Left lobe of liver (tissue), 2 donors: ENCODE results near the gene NTSR1. TPM values are rescaled to one million over a fixed set of nuclear protein-coding genes. Genes with fewer than 3 reads are reported as not detected.

Source experiments
- ATAC-seq: fragments of 200-7000 bp; cut with Tn5 transposase; one replicate; pipeline ENCODE4 v1.9.1; 2020; ENCODE audit warnings: mild to moderate bottlenecking, moderate library complexity
- DNase-seq: peaks from one replicate; pipeline ENCODE4 v3.0.0-alpha.2; 2020; ENCODE audit warnings: low spot score
- total RNA-seq: library from RNA; stranded (reverse); gene quantifications from one replicate; pipeline ENCODE4 v1.2.1, GENCODE V29; 2021
- donor health status: DM: no; HTN: no; CAD: no; lungs with moderate emphysema.
- donor health status: DM: no; HTN: yes; CAD: no.

Gene NTSR1
- total RNA-seq, 1 donor from 2014 or later = 0.10 TPM

- DNase-seq (no peak), ATAC-seq (no peak)
Observed at GRCh38 chr20:62768234-62768546, 59.6 kb downstream of the NTSR1 start.

DNA sequence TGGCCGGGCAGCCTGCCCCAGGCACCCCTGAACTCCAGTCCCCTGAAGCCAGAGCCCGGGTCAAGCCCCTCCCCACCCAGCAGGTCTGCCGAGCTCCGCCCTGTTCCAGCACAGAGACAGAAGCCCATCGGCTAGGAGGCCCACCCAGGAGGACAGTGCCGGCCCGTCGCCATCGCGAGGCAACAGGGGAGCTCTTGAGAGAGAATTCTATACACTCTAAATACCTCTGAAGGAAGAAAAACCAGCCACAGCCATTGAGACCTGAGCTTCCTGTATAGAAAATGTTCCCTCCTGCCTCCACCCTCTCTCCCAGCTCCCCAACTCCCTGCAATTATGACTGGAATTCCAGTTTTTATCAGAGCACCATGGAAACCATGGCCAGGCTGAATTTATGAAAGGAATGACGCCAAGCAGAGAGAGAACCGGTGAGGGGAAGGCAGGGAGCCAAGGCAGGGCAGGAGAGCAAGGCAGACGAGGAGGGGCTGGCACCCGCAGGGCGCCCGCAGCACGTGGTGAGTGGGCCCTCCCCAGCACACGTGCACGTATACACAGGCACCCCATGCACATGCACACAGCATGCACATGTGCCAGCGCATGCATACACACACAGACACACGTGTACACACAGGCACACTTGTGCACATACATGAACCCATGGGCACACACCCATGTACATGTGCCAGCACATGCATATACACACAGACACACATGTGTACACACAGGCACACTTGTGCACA lies 60.1 kb downstream of the NTSR1 start:
- DNase-seq = no peak
- ATAC-seq = peak; percentile 17

DNA sequence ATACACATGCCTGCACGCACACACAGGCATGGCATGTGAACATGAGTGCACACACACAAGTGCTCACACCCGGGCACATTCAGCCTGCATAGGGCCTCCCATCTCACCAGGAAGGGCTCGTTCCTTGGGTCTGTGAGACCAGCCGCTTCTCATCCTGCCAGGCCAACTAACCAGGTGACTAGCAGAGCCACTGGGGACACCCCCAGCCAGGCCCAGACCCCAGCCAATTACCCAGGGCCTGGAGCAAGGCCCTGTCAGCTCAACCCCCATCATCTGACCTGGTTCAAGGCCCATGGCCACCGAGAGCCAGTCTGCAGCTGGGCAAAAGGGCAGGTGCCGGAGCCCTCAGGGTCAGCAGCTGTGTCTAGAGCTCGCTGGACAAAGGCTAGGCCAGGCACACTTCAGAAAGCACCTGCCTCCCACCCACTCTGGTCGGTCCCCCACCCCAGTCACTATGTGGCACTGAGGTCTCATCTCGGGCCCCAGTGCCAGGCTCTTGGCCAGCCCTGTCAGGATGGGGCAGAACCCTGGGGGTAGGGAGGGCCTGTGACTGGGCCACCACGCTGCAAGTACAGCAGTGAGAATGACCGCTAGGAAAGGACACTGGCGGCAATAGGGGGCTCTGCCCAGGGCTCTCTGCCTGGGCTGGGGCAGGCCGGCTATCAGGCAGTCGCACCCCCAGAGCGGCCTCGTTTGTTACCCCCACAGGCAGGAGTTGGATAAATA lies 60.9 kb downstream of the NTSR1 start:
- DNase-seq (peak; percentile 73), ATAC-seq (peak; percentile 59)

DNA sequence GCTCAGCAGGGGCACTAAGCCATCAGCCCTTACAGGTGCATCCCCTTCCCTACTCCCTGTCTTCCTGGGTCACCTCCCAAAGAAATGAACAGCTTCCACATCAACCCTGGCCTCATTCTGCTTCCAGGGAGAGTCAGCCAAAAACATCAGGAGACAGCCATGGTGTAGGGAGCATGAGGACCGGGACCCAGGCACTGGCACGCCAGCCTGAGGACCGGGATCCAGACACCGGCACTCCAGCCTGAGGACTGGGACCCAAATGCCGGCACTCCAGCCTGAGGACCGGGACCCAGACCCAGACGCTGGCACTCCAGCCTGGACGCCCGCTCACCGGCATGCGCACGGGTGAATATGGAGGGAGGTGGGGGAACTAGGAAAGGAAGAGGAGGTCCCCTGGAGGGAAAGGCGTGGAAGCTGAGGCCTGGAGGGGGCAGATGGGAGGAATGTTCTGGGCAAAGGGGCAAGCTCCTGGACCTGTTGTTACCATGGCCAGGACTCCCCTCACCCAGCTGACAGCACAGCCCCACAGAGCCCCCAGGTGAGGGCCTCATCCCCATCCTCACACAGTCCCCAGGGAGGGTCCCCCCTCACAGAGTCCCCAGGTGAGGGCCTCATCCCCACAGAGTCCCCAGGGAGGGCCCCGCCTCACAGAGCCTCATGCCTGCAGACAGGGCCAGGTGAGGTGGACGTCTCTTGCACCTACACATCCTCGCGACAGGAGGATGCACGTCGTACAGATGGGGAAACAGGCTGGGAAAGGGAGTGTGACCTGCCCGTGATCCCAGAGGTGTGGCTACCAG lies 61.7 kb downstream of the NTSR1 start:
- no peak for ATAC-seq
- no peak for DNase-seq

- DNase-seq (no peak), ATAC-seq (no peak)
Observed at GRCh38 chr20:62770916-62771315, 62.3 kb downstream of the NTSR1 start.

DNA sequence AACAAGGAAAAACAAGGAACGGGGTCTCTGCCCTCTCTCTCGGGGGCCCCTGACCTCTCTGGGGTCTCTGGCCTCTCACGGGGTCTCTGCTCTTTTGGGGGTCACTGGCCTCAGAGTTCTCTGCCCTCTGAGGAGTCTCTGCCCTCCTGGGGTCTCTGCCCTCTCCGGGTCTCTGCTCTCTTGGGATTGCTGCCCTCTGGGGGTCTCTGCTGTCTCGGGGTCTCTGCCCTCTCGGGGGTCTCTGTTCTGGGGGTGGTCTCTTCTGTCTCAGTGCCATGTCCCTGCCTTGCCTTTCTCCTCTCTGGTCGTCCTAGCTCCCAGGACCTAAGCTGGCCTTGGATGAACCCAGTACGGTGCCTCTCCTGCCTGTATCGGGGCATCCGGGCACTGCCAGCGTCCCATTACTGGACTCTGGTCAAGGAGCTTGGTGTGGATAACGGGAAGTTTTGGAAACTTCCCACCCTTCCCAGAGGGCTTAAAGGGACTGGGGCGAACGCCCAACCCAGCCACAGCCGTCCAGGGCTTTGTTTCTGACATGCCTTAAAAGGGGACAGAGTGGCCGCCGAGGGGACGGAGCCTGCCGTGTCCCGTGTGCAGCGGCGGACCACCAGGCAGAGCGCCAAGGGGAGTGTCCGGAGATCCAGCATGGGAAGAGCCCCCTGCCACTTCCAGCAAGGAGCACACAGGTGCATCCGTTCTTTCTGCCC lies 62.9 kb downstream of the NTSR1 start:
- ATAC-seq (no peak), DNase-seq (no peak)

GRCh38 chr20:62772103-62772611 lies 63.5 kb downstream of the NTSR1 start:
- ATAC-seq (peak; percentile 3), DNase-seq (no peak)

DNA sequence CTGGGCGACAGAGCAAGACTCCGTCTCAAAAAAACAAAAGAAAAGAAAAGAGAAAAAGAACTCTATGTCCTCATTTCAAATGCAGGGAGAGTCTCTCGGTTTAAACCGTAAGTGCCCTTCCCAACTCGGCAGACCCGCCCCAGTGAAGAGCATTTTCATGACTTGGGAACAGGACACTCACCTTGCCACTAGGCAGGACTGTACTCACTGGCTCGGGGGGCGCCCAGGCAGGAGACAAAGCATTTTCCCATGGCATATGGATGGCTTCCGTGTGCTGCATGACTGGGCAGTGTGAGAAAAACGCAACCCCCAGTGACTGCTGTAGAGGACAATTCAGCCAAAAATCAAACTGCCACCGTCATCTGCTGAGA lies 64.0 kb downstream of the NTSR1 start:
- no peak for ATAC-seq
- no peak for DNase-seq

- peak; percentile 65 for ATAC-seq
- peak; percentile 86 for DNase-seq
Observed at GRCh38 chr20:62772990-62773844, 64.6 kb downstream of the NTSR1 start.

DNA sequence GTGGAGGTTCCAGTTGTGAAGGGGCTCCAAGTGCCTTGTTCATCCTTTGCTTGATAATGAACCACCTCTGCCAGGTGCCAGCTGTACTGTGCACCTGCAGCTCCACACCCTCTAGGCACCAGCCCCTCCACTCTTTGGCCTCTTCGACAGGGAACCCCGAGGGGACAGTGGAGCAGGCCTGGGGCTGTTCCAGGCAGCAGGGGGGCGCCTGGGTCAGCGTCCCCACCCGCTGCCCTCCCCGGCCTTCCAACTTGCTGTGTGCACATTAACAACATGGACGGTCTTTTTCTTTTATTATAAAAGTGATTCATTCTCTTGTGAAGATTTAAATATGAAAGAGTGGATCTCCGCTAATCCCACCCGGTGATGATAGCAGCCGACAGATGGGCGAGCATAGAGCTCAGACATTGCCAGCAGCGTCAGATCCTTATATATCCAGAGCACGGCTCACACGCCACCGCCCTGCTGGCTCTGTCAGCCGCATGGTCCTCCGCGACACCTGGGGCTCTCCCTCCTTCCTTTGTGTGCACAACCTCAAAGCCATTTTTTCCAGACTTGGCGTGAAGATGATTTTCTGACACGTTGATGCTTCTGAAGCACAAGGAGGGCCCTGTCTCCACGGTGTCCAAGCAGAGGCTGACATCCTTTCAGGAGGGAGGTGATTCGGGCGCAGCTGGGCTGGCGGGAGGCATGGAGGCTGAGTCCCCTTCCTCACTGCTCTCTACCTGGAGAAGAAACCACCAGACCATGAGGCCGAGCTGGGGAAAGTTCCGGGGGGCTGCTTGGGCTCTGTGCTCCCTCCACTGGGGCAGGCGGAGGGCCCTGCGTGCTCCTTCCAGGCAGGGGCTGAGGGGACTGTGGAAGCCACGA lies 65.4 kb downstream of the NTSR1 start:
- no peak for ATAC-seq
- no peak for DNase-seq

DNA sequence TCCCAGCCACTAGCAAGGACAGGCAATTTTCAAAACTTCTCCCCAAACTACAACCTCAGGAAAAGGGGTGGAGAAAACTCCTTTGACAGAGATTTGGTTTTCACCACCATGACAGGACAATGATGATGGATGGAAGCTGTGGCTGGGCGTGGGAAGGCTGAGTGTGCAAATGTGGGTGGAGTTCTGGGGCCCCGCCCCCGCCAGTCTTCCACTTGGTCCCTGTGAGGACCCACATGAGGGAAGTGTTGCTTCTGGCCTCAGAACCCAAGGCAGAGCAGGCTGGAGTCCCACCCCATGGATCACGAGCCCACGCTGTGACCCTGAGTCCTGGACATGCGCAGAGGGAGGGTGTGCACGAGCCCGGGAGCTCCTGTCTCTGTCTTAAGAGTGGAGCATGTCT lies 66.1 kb downstream of the NTSR1 start:
- ATAC-seq (no peak), DNase-seq (no peak)

- ATAC-seq (no peak), DNase-seq (no peak)
Observed at GRCh38 chr20:62775206-62775605, 66.6 kb downstream of the NTSR1 start.

GRCh38 chr20:62776035-62776691 lies 67.5 kb downstream of the NTSR1 start:
- no peak for ATAC-seq
- no peak for DNase-seq

DNA sequence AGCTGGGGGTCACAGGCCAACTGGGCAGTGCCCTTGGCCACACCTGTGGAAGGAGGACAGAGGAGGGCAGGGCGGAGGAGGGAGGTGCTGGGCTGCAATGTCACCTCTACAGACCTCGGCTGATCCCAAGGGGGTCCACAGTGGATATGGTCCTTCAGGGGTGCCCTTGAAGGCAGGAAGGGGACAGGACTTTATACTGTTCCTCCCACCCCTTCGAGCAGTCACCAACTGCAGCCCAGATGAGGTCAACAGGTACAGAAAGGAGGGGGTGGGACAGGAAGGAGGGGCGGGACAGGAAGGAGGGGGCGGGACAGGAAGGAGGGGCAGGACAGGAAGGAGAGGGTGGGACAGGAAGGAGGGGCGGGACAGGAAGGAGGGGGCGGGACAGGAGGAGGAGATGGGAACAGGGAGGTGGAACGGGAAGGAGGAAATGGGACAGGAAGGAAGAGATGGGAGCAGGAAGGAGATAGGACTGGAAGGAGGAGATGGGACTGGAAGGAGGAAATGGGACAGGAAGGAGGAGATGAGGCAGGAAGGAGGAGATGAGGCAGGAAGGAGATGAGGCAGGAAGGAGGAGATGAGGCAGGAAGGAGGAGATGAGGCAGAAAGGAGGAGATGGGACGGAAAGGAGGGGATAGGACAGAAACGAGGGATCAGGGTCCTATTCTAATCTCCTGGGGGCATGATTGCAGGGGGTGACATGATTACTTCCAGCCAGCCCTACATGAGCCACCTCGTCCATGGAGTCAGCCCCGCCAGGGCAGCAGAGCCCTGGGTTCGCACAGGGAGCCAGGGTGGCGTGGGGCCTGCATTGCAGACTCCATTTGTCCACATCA lies 68.3 kb downstream of the NTSR1 start:
- ATAC-seq (peak; percentile 58), DNase-seq (peak; percentile 71)

DNA sequence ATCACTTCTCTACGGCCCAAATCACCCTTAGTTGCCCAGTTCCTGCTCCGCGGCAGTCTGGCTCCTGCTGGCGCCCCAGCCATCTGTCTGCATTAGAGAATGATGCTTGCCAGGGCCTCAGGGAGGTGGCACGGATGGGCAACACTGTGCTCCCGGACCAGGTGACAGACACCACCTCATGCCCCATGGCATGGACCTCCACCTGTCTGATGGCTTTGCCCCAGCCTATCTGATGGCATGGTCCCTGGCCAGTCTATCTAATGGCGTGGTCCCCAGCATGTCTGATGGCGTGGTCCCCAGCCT lies 68.8 kb downstream of the NTSR1 start:
- ATAC-seq (no peak), DNase-seq (no peak)

DNA sequence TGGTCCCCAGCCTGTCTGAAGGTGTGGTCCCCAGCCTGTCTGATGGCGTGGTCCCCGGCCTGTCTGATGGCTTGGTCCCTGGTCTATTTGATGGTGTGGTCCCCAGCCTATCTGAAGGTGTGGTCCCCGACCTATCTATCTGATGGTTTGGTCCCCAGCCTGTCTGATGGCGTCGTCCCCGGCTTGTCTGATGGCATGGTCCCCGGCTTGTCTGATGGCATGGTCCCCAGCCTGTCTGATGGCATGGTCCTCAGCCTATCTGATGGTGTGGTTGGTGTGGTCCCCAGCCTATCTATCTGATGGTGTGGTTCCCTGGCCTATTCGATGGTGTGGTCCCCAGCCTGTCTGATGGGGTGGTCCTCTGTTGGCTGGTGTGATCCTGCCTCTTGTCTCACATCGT lies 69.4 kb downstream of the NTSR1 start:
- DNase-seq (no peak), ATAC-seq (no peak)

- no peak for ATAC-seq
- DNase-seq = no peak
Observed at GRCh38 chr20:62778601-62779416, 70.2 kb downstream of the NTSR1 start.
